IPS-18c (cell line): Measurements from ENCODE around the gene EIF4E.
"Not testable (repeated sequence)": the region's sequence is repeated elsewhere in the genome, so short reads cannot be mapped to it uniquely, and the experiment has no call there.

ENCODE experiments used
- H3K4me3 ChIP-seq: 2 replicates; pipeline ENCODE4 v1.7.0; 2013; ENCODE audit warnings: low read depth, mild to moderate bottlenecking, low read length, moderate library complexity; ENCODE audit not compliant: insufficient read depth
- H3K9me3 ChIP-seq: one replicate; pipeline ENCODE4 v1.6.1; 2013; ENCODE audit warnings: mild to moderate bottlenecking, low read length, moderate library complexity; ENCODE audit not compliant: control insufficient read depth, insufficient read depth

The EIF4E gene

DNA sequence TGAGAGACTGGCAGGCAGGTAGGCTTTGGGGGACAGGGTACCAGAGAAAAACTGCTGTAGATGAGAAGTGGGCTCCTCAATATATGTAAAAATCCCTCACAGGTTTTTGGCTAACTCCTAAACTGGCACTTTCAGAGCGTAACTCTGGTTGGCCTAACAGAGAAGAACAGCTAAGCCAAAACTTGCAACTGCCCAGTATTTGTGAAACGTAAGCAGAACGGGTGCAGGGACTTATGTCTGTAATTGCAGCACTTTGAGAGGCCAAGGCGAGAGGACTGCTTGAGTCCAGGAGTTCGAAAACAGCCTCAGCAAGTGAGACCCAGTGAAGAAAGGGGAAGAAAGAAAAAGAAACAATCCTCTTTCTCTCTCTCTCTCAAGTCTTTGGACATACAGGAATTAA, 25.0 kb downstream of the EIF4E start:
- Histone ChIP-seq H3K4me3 (no peak overlapping the region), H3K9me3 (no peaks in the 10 kb centered on the region)

DNA sequence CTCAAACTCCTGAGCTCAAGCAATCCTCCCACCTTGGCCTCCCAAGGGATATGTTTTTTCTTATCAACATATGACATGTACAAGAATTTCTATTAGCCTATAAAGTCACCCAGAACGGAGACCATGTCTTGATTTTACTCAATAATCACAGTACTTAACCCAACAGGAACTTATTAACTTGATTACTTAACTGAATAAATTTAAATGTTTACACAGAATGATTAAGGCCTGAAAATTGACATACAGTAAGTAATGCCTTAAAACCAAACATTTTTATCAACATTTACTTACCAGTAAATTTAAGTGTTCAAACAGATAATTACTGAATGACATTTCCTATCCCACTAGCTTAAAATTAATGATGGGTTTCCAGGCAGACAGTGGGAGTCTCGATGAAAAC, 25.4 kb downstream of the EIF4E start:
- no peak overlapping the region for H3K4me3 ChIP-seq
- H3K9me3 ChIP-seq: no peaks in the 10 kb centered on the region

DNA sequence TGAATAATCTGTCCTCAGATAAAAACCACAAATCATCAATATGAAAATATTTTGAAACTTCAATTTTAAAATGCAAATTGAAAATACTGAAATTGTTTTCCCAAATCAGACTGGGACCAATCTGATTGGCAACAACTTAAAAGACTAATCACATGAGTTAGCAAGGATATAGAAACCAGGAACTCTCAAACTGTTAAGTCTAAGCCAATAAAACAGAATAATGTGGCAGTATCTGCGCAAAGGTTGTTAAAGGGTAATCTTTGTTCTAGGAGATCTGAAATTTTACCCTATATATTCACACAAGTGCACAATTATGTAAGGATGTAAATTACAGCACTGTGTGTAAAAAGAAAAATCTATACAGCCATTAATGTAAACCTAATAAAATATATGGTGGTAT, 29.7 kb downstream of the EIF4E start:
- H3K4me3 ChIP-seq: no peak overlapping the region

DNA sequence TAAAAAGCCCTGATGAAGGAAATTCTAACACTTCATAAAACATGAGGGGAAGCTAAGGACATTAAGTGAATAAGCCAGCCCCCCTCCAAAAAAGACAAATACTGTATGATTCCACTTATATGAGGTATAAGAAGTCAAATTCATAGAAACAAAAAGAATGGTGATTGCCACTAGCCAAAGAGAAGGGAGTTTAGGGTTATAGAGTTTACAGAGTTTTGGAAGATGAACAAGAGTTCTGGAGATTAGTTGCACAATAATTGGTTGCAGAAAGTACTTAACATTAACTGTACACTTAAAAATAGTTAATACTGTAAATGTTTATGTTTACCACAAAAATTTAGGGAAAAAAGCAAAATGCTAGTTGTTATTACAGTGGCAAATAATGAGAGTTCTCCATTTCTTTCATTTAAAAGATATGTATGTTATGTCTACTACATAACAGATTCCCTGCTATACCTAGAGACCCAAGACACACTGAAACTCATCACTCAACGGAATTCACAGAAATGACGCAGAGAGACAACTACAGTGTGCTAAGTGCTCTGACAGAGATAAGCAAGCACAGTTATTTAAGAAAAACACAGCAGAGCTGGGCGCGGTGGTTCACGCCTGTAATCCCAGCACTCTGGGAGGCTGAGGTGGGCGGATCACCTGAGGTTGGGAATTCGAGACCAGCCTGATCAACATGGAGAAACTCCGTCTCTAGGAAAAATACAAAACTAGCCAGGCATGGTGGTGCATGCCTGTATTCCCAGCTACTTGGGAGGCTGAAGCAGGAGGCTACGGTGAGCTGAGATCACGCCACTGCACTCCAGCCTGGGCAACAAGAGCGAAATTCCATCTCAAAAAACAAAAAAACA, 37.2 kb downstream of the EIF4E start:
- peaks cover 2% of the 10 kb centered on the region for H3K9me3 ChIP-seq
- no peak overlapping the region for H3K4me3 ChIP-seq

More for the DNA sequence above, 29.7 kb downstream of the EIF4E start:
- H3K9me3 ChIP-seq: peaks cover 2% of the 10 kb centered on the region

DNA sequence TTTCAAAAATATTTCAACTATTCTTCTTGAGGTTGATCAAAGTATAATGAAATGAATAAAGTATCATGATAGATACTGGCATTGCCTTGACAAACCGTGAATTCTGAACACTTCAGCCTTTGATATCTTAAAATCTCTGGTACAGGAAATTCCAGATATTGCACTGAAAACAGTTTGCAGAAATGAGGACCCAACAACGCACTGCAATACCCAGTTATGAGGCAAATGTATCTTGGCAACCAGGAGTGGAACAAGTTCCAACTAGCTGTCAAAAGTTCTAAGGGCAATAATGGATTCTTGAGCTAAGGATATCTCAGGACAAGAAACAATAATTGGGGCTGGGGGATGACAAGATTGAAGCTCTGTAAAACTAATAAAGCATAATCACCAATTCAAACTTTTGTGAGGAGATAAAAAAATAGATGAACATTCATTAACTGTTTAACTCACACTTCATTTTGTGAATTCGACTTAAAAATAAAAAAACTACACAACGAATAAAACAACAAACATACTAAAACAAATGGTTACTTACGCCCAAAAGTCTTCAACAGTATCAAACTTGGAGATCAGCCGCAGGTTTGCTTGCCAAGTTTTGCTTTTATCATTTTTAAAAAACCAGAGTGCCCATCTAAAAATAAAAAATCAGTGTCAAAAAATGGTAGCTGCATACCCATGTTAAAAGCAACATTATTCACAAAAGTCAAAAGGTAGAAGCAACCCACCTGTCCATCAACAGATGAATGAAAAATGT, 38.1 kb downstream of the EIF4E start:
- H3K9me3 ChIP-seq: no peaks in the 10 kb centered on the region
- no peak overlapping the region for H3K4me3 ChIP-seq

DNA sequence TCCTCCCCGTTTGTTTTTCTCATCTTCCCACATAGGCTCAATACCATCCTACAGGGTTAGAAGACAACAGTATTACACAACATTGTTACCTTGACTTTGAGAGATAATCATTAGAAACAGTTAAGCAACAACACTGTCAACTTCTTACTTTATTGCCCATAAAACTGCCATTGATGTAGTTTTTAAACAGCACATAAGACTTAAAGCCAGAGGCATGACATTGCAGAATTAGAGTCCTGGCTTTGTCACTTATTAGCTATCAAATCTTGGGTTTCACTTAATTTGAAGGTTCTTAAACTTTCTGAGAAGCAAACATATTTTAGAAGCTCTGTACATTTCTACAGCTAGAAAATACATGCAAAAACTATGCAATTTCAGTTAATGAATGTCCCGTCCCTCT, 41.8 kb downstream of the EIF4E start:
- H3K4me3 ChIP-seq: no peak overlapping the region
- no peaks in the 10 kb centered on the region for H3K9me3 ChIP-seq

DNA sequence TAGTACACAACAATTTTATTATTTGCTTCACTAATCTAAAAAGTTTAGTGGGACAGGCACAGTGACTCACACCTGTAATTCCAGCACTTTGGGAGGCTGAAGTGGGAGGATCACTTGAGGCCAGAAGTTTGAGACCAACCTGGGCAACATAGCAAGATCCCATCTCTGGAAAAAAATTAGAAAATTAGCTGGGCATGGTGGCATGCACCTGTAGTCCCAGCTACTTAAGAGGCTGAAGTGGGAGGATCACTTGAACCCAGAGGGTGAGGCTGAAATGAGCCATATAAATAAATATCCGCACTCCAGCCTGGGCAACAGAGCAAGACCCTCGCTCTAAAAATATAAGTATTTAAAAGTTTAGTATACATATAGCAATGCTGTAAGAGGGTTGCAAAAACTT, 42.6 kb downstream of the EIF4E start:
- H3K4me3 ChIP-seq, H3K9me3 ChIP-seq: not testable (repeated sequence)

DNA sequence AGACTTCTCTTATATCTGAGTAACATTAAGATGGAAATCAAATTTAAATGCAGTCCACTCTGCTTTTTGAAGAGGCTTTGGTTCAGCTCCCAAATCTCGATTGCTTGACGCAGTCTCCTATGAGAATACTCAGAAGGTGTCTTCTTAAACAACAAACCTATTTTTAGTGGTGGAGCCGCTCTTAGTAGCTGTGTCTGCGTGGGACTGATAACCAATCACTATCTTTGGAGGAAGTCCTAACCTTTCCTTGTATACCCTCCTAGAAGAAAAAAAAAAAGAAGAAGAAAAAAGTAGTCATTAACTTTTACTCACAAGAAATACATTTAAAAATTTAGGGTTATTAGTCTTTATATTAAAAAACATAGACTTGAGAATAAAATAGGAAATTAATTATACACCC, 48.0 kb downstream of the EIF4E start:
- H3K9me3 ChIP-seq, H3K4me3 ChIP-seq: not testable (repeated sequence)

DNA sequence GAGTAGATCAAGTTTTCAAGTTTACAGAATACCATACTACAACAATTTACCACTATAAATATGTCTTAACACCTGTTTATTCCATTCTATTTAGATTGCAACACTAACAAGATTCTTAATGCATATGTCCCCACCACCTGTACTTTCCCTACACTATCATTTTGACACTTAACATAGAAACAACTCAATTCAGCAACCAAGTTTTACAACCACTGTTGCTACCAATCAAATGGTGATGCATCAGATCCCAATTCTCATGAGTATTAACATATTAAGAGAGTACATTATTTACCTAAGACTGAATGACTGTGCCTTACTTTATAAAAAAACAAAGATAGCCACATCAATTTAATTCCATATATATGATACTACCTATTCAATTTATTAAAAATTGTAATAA, 49.4 kb downstream of the EIF4E start:
- Histone ChIP-seq H3K4me3 (no peak overlapping the region), H3K9me3 (no peaks in the 10 kb centered on the region)

DNA sequence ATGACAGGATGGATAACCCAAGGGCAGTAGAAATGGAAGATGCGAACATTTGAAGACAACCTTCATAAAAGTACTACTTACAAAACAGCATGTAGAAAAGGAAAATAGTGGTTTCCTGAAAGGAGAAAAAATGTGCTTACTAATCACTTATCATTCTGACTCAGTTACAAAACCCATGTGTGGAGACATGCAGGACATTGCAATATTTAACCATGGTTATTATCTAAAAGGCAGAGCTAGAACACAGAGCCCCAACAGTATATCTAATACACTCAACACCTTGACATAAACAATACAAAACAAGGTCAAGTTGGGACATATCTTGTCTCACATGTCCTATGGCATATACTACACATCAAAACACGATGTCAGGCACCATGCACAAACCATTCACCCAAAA, 55.9 kb downstream of the EIF4E start:
- Histone ChIP-seq H3K4me3 (no peak overlapping the region), H3K9me3 (no peaks in the 10 kb centered on the region)

DNA sequence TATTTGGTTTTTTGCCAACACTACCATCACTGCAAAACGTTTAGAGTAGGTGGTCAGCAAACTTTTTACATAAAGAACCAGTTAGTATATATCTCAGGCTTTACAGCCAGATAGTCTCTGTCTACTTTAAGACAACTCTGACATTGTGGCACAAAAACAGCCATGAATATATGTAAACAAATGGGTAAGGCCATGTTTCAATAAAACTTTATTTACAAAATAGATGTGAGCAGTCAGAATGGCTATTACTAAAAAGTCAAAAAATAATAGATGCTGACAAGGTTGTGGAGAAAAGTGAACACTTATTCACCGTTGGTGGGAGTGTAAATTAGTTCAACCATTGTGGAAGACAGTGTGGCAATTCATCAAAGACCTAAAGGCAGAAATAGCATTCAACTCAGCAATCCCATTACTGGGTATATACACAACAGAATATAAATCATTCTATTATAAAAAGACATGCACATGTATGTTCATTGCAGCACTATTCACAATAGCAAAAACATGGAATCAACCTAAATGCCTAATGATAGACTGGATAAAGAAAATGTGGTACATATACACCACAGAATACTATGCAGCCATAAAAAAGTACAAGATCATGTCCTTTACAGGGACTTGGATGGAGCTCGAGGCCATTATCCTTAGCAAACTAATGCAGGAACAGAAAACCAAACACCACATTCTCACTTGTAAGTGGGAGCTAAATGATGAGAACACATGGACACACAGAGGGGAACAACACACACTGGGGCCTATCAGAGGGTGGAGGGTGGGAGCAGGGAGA, 56.6 kb downstream of the EIF4E start:
- H3K4me3 ChIP-seq, H3K9me3 ChIP-seq: not testable (repeated sequence)

DNA sequence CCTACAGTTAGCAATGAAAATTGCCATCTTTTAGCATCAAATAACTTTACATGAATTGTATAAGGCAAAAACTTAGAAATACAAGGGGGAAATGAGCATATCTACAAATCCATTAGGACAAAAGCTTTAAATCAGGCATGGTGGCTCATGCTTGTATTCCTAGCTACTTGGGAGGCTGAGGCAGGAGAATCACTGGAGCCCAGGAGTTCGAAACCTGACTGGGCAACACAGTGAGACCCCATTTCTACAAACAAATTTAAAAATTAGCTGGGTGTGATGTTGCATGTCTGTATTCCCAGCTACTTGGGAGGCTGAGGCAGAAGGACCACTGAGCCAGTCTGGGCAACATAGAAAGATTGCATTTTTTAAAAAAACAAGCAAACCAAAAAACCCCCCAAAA, 61.3 kb downstream of the EIF4E start:
- no peaks in the 10 kb centered on the region for H3K9me3 ChIP-seq
- H3K4me3 ChIP-seq: no peak overlapping the region

DNA sequence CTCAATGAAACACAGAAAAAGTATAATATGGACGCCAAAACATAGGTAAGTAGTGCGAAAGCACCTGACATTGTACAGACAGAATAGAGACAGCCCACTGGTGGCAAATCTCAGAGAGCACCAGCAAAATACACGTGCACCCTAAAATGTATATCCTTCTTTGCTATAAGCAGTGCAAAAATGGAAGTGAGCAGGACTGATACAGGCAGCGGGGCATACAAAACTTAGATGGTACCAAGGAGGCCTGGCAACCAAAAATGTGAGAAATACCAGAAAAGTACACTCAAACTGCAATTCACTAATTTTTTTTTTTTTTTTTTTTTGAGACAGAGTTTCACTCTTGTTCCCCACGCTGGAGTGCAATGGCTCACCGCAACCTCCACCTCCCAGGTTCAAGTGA, 63.9 kb downstream of the EIF4E start:
- Histone ChIP-seq H3K4me3 (no peak overlapping the region), H3K9me3 (no peaks in the 10 kb centered on the region)

DNA sequence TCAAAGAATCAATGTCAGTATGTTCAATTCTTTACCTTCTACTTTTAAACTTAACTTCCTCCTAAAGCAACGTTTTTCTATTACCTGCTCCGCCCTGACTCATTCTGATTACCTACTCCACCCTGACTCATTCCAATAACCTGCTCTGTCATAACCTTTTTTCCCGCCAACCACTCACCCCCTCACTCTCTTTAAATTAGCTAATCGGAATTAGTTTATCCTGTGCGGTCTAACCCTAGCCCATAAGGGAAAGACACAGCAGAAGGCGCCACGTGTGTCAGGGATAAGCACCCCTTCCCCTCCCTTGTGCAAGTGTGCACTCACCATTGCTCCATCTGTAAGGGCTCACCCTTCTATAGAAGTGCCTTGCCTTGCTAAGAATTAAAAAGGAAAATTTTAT, 64.4 kb downstream of the EIF4E start:
- H3K9me3 ChIP-seq: no peaks in the 10 kb centered on the region
- H3K4me3 ChIP-seq: no peak overlapping the region

DNA sequence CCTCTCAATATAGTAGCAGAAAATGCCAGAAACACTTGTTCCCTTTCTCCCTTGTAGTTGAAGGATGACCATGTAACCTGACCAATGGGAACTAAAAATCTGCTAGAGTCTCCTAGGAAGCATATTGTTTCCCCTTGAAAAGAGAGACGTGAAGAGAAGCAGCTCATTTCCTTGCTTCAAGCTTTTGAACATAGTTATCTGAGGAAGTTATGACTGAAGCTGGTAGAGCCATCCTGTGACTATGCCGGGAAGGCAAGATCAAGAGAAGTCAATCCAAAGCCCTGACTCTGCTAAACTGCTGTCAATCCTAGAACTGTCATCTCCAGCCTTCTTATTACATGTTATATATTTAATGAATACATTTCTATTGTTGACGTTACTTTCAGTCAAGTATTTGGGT, 66.6 kb downstream of the EIF4E start:
- no peak overlapping the region for H3K4me3 ChIP-seq
- H3K9me3 ChIP-seq: no peaks in the 10 kb centered on the region

DNA sequence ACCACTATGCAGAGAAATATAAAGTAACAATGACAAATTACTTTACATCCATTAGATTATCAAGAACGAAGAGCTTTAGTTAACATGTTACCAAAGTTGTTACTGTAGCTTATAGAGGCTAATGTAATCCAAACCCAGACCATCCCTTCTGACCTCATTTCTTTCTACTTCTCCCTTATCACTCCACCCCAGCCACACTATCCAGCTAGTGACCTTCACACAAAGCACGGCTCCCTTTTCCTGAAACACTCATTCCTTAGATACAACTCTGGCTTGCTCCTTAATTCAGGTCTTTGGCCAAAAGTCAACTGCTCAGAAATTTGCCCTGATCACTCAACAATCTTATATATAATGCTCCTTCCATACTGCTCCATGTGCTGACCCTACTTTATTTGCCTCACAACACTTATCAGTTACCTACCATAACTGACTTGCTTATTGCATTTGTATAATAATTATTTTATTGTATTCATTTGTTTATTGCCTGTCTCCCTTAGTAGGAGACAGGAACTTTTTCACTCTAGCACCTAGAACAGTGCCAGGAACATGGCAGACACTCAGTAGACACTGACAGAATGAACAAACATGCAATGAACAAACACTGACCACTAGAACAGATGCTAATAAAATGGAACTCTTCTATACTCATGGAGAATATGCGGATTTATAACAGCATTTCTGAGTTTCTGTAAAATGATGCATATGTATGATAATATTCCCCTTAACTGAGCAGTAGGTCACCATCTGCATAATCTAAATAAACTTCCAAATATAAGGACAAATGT, 67.6 kb downstream of the EIF4E start:
- no peak overlapping the region for H3K4me3 ChIP-seq
- H3K9me3 ChIP-seq: no peaks in the 10 kb centered on the region

DNA sequence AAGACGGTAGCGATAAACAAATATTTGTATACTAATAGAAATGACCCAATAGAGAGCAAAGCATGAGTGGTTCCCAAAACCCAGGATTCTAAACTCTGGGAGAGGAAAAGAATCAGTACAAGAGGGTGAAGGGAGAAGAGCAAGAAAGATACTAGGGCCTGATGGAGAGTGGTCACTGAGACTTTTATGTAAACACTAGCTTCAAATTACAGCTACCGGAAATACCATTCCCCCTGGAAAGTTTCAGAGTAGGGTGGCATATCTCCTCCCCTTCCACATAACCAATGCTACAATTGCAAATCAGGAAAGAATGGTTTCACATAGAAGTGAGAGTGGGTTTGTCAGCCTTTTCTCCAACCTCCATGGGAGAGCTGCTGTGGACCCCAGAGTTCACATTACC, 77.1 kb downstream of the EIF4E start:
- Histone ChIP-seq H3K4me3 (no peak overlapping the region), H3K9me3 (no peaks in the 10 kb centered on the region)
